Uterus (tissue), 2 donors: ENCODE data around the gene MXD4.

Experiments
- CTCF ChIP-seq, 4 experiments: fragments of 200-600 bp in 2 of 4; fragments of 450-650 bp in 2 of 4; sonication (generic) in 2 of 4; IDR thresholded peaks; one replicate each; pipeline ENCODE4 v1.5.1; 2016 to 2019; ENCODE audit warnings: antibody characterized with exemption in 4 of 4, mild to moderate bottlenecking in 2 of 4, moderate library complexity in 1 of 4
- POLR2A ChIP-seq, 2 donors: fragments of 450-650 bp; IDR thresholded peaks; one replicate each; pipeline ENCODE4 v1.6.1; 2016; ENCODE audit warnings: antibody characterized with exemption in 2 of 2, mild to moderate bottlenecking in 1 of 2, moderate library complexity in 1 of 2

GRCh38 chr4:2259541-2260343 is 2.2 kb downstream of the MXD4 start:
- TF ChIP-seq CTCF (IDR thresholded peaks at IDR 0.05), result no peak
- no peak for TF ChIP-seq POLR2A (IDR thresholded peaks at IDR 0.05)
